Endothelial cell of umbilical vein (primary cell): ENCODE data around the gene SAE1. TPM values are rescaled to one million over a fixed set of nuclear protein-coding genes. Genes with fewer than 3 reads are reported as not detected.

Experiments
- BruUV-seq: library from RNA; stranded (reverse); fragments of 400-500 nt; replicated peaks from 2 replicates; lab custom pipeline; 2021; lab: Mats Ljungman, UMichigan
- CTCF ChIA-PET: fragments of 300-600, 350-600 bp; sonication (Branson Sonifier 250); formaldehyde crosslinking; loops from one replicate; lab custom pipeline; 2021; ENCODE audit warnings: antibody characterized with exemption, inconsistent platforms; lab: Charles Lee
- POLR2A ChIA-PET: fragments of 300-600, 350-600 bp; sonication (Branson Sonifier 250); formaldehyde crosslinking; loops from one replicate; lab custom pipeline; 2021; ENCODE audit warnings: antibody characterized with exemption, inconsistent platforms; lab: Charles Lee
- DNase-seq: peaks from one replicate; pipeline ENCODE4 v3.0.0-alpha.2; 2011; ENCODE audit warnings: low read depth, low spot score
- FAIRE-seq: peaks from 2 replicates; lab custom pipeline; 2011; peaks lifted over from hg19 to GRCh38; lab: Jason Lieb, UNC
- H2AFZ ChIP-seq: 2 replicates; pipeline ENCODE4 v1.6.0; 2012; ENCODE audit warnings: low read depth, low read length, control low read depth, inconsistent platforms
- H3K27ac ChIP-seq: 2 replicates; pipeline ENCODE4 v1.5.1; 2011; ENCODE audit warnings: low read depth, mild to moderate bottlenecking, control low read depth, low read length, moderate library complexity; ENCODE audit not compliant: insufficient read depth
- H3K27me3 ChIP-seq, 2 experiments: 2 replicates each; pipeline versions ENCODE4 v1.6.0 to v1.6.1; 2011; ENCODE audit warnings: low read length in 2 of 2, mixed read lengths in 1 of 2; ENCODE audit not compliant: control insufficient read depth in 2 of 2, insufficient read depth in 2 of 2
- H3K36me3 ChIP-seq, 2 experiments: 2 replicates in 1 of 2; 3 replicates in 1 of 2; pipeline ENCODE4 v1.5.1; 2011; ENCODE audit warnings: low read length in 2 of 2, mild to moderate bottlenecking in 1 of 2, moderate library complexity in 1 of 2; ENCODE audit not compliant: control insufficient read depth in 2 of 2, insufficient read depth in 2 of 2; ENCODE audit errors: extremely low read depth in 1 of 2
- H3K4me1 ChIP-seq: 3 replicates; pipeline ENCODE4 v1.5.1; 2011; ENCODE audit warnings: mild to moderate bottlenecking, low read length; ENCODE audit not compliant: control insufficient read depth, insufficient read depth; ENCODE audit errors: extremely low read depth
- H3K4me2 ChIP-seq: 2 replicates; pipeline ENCODE4 v1.6.1; 2011; ENCODE audit warnings: low read length, control low read depth, mixed read lengths; ENCODE audit not compliant: insufficient read depth
- H3K4me3 ChIP-seq, 3 experiments: fragments of 200-600 bp in 1 of 3; sonication (generic), shearing (Covaris generic) in 1 of 3; replicated peaks in 1 of 3; 2 replicates each; pipeline ENCODE4 v1.5.1; 2011 to 2016; ENCODE audit warnings: control low read depth in 3 of 3, low read length in 3 of 3, mild to moderate bottlenecking in 2 of 3, inconsistent platforms in 1 of 3, low read depth in 1 of 3, moderate library complexity in 1 of 3; ENCODE audit not compliant: insufficient read depth in 1 of 3
- H3K79me2 ChIP-seq: 2 replicates; pipeline ENCODE4 v1.6.0; 2012; ENCODE audit warnings: low read length, inconsistent platforms; ENCODE audit not compliant: control insufficient read depth, insufficient read depth
- H3K9ac ChIP-seq: replicated peaks from 2 replicates; pipeline ENCODE3; 2011; ENCODE audit warnings: low read length, control low read depth; ENCODE audit not compliant: insufficient read depth; ENCODE audit errors: extremely low read depth
- H3K9me1 ChIP-seq: replicated peaks from 3 replicates; pipeline ENCODE4 v1.6.0; 2011; ENCODE audit warnings: mild to moderate bottlenecking, low read length; ENCODE audit not compliant: control insufficient read depth, insufficient read depth; ENCODE audit errors: extremely low read depth
- H3K9me3 ChIP-seq: replicated peaks from 2 replicates; pipeline ENCODE4 v1.5.1; 2012; ENCODE audit warnings: low read length, inconsistent platforms; ENCODE audit not compliant: control insufficient read depth, insufficient read depth
- H4K20me1 ChIP-seq: replicated peaks from 2 replicates; pipeline ENCODE3; 2011; ENCODE audit warnings: mild to moderate bottlenecking, low read length; ENCODE audit not compliant: control insufficient read depth, insufficient read depth; ENCODE audit errors: extremely low read depth
- EZH2 ChIP-seq: IDR thresholded peaks from 2 replicates; pipeline ENCODE4 v1.6.1; 2012; ENCODE audit warnings: borderline replicate concordance, low read depth, mild to moderate bottlenecking, moderate library complexity, low read length, inconsistent platforms; ENCODE audit not compliant: severe bottlenecking
- FOS ChIP-seq: IDR thresholded peaks from 2 replicates; pipeline ENCODE4 v1.6.1; 2011; ENCODE audit warnings: mild to moderate bottlenecking, low read length, moderate library complexity, borderline replicate concordance; ENCODE audit not compliant: insufficient read depth
- GATA2 ChIP-seq: IDR thresholded peaks from 2 replicates; pipeline ENCODE4 v1.7.0; 2011; ENCODE audit warnings: low read depth, mild to moderate bottlenecking, moderate library complexity, mixed read lengths, low read length; ENCODE audit not compliant: insufficient read length, insufficient read depth
- JUN ChIP-seq: IDR thresholded peaks from 2 replicates; pipeline ENCODE4 v1.6.1; 2011; ENCODE audit warnings: borderline replicate concordance, low read depth; ENCODE audit not compliant: insufficient read length, insufficient read depth
- MYC ChIP-seq: IDR thresholded peaks from one replicate; pipeline ENCODE4 v1.6.1; 2011; ENCODE audit warnings: mild to moderate bottlenecking, low read depth, low read length
- POLR2A ChIP-seq: IDR thresholded peaks from 2 replicates; pipeline ENCODE4 v1.6.1; 2012; ENCODE audit warnings: low read depth, mild to moderate bottlenecking, control low read depth, low read length
- POLR2AphosphoS5 ChIP-seq: IDR thresholded peaks from 2 replicates; pipeline ENCODE4 v1.6.1; 2012; ENCODE audit warnings: low read depth, mild to moderate bottlenecking, control low read depth, low read length, moderate library complexity; ENCODE audit not compliant: insufficient read depth
- dilution Hi-C: fragments of 300-500 bp; cut with MboI; formaldehyde crosslinking; loops from one replicate; pipeline ENCODE4 v1.15.0; 2019; ENCODE audit warnings: low sequenced_read_pairs; ENCODE audit not compliant: extremely low pct_ligation_motif_present
- intact Hi-C: fragments of 100-400 bp; cut with micrococcal nuclease; formaldehyde crosslinking; loops from one replicate; pipeline ENCODE4 v1.10.0; 2022
- polyA plus RNA-seq, 4 experiments: library from polyadenylated mRNA; depleted of rRNA in 3 of 4; stranded (reverse) in 3 of 4; unstranded in 1 of 4; fragments of >200 nt; gene quantifications; 2 replicates each; pipeline versions ENCODE4 v1.2.1 to v1.2.3, GENCODE V29; 2011 to 2012; ENCODE audit warnings: missing spikeins in 1 of 4
- total RNA-seq: library from RNA; stranded (reverse); gene quantifications from 2 replicates; pipeline ENCODE4 v1.2.3, GENCODE V29; 2021
- TF ChIP-seq, protein P1 (sequence below): IDR thresholded peaks from 2 replicates; pipeline ENCODE4 v1.6.1; 2011; ENCODE audit not compliant: insufficient read depth, insufficient read length
- TF ChIP-seq, protein P2 (sequence below), 2 donors: IDR thresholded peaks; 1 replicate in 1 of 2; 2 replicates in 1 of 2; pipeline ENCODE4 v1.5.1; 2011; ENCODE audit warnings: low read length in 2 of 2, mild to moderate bottlenecking in 2 of 2, moderate library complexity in 2 of 2, control low read depth in 1 of 2, inconsistent platforms in 1 of 2, low read depth in 1 of 2; ENCODE audit not compliant: insufficient read depth in 1 of 2; ENCODE audit errors: extremely low read depth in 1 of 2

The SAE1 gene
- total and polyA plus RNA-seq, 2 donors (not counting 3 experiments of a cell fraction or from before 2014, with no cell fraction given): 165 to 219 TPM

DNA sequence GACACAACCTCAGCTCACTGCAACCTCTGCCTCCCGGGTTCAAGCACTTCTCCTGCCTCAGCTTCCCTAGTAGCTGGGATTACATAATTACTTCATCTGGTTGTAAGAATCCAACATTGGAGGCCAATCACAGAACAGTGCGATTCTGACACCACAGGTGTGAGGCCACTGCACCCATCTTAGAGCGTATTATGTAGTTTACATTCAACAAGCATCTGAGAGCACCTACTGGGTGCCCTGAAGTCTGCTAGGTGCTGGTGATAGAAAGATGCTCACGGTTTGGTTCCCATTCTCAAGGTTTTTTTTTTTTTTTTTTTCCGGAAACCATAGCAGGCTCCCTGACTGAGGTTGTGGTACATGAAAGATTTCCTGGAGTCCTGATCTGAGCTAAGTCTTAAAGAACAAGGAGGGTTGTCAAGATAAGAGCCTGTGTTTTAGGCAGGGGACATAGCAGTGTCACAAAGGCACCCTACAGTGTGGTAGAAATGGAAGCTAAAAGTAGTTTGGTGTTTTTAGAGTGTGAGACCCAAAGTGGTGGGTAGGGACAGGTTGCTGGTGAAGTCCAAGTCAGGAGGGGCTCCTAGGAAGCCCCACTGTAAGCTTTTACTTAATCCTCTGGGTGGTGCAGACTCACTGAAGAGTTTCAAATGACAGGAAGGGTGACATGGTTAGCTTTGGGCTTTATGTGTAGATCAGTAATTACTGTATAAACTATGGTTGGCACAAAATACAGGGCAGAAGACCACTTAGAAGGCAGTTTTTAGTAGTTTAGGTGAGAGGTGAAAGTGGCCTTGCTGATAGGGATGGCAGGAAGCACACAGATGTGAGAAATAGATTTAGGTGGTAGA lies 15.2 kb downstream of the SAE1 start:
- Histone ChIP-seq H2AFZ (no peak overlapping the region), H3K9me1 (no peaks in the 10 kb centered on the region), H3K27me3 (no peaks in the 10 kb centered on the region), H3K9ac (no peak overlapping the region), H3K4me3 (no peak overlapping the region), H3K27ac (no peak overlapping the region), H4K20me1 (peaks cover 5% of the 10 kb centered on the region), H3K9me3 (no peaks in the 10 kb centered on the region), H3K4me2 (no peak overlapping the region), H3K36me3 (peaks cover 22 to 36% of the 10 kb centered on the region in 2 experiments), H3K4me1 (no peaks in the 10 kb centered on the region), H3K79me2 (peaks cover 80% of the 10 kb centered on the region)
- intact Hi-C loops (no loop called here), dilution Hi-C loops (no loop called here)
- POLR2A ChIA-PET: interaction anchor here (1.7 kb wide), 1 partner anchor 98 kb away, joined by 11 read pairs; no protein-coding TSS in a partner anchor
- CTCF ChIA-PET: interaction anchor here (0.9 to 7.2 kb wide), 5 partner anchors 14 to 109 kb away, joined by 3 to 223 read pairs (median 4); no protein-coding TSS in a partner anchor
- DNase-seq (no peak), FAIRE-seq (no peak)
- no TSS peak for BruUV-seq
- TF ChIP-seq, protein P1, sequence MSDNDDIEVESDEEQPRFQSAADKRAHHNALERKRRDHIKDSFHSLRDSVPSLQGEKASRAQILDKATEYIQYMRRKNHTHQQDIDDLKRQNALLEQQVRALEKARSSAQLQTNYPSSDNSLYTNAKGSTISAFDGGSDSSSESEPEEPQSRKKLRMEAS: no peak
- TF ChIP-seq JUN: no peak
- TF ChIP-seq EZH2: no peak
- TF ChIP-seq MYC: no peak
- no peak for TF ChIP-seq GATA2
- TF ChIP-seq, protein P2, sequence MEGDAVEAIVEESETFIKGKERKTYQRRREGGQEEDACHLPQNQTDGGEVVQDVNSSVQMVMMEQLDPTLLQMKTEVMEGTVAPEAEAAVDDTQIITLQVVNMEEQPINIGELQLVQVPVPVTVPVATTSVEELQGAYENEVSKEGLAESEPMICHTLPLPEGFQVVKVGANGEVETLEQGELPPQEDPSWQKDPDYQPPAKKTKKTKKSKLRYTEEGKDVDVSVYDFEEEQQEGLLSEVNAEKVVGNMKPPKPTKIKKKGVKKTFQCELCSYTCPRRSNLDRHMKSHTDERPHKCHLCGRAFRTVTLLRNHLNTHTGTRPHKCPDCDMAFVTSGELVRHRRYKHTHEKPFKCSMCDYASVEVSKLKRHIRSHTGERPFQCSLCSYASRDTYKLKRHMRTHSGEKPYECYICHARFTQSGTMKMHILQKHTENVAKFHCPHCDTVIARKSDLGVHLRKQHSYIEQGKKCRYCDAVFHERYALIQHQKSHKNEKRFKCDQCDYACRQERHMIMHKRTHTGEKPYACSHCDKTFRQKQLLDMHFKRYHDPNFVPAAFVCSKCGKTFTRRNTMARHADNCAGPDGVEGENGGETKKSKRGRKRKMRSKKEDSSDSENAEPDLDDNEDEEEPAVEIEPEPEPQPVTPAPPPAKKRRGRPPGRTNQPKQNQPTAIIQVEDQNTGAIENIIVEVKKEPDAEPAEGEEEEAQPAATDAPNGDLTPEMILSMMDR (IDR thresholded peaks at IDR 0.05; ENCODE audit: extremely low read depth in 1 of 2, insufficient read depth in 1 of 2, low read depth in 1 of 2, low read length in 2 of 2): no peak
- TF ChIP-seq POLR2AphosphoS5: no peak
- TF ChIP-seq POLR2A: no peak
- no peak for TF ChIP-seq FOS
